Endothelial cell of umbilical vein (primary cell): ENCODE data around the gene BAMBI. TPM values are rescaled to one million over a fixed set of nuclear protein-coding genes. Genes with fewer than 3 reads are reported as not detected.

Experiments
- BruUV-seq: library from RNA; stranded (reverse); fragments of 400-500 nt; replicated peaks from 2 replicates; lab custom pipeline; 2021; lab: Mats Ljungman, UMichigan
- CTCF ChIA-PET: fragments of 300-600, 350-600 bp; sonication (Branson Sonifier 250); formaldehyde crosslinking; loops from one replicate; lab custom pipeline; 2021; ENCODE audit warnings: antibody characterized with exemption, inconsistent platforms; lab: Charles Lee
- POLR2A ChIA-PET: fragments of 300-600, 350-600 bp; sonication (Branson Sonifier 250); formaldehyde crosslinking; loops from one replicate; lab custom pipeline; 2021; ENCODE audit warnings: antibody characterized with exemption, inconsistent platforms; lab: Charles Lee
- DNase-seq: peaks from one replicate; pipeline ENCODE4 v3.0.0-alpha.2; 2011; ENCODE audit warnings: low read depth, low spot score
- FAIRE-seq: peaks from 2 replicates; lab custom pipeline; 2011; peaks lifted over from hg19 to GRCh38; lab: Jason Lieb, UNC
- H2AFZ ChIP-seq: 2 replicates; pipeline ENCODE4 v1.6.0; 2012; ENCODE audit warnings: low read depth, low read length, control low read depth, inconsistent platforms
- H3K27ac ChIP-seq: 2 replicates; pipeline ENCODE4 v1.5.1; 2011; ENCODE audit warnings: low read depth, mild to moderate bottlenecking, control low read depth, low read length, moderate library complexity; ENCODE audit not compliant: insufficient read depth
- H3K27me3 ChIP-seq, 2 experiments: 2 replicates each; pipeline versions ENCODE4 v1.6.0 to v1.6.1; 2011; ENCODE audit warnings: low read length in 2 of 2, mixed read lengths in 1 of 2; ENCODE audit not compliant: control insufficient read depth in 2 of 2, insufficient read depth in 2 of 2
- H3K36me3 ChIP-seq, 2 experiments: 2 replicates in 1 of 2; 3 replicates in 1 of 2; pipeline ENCODE4 v1.5.1; 2011; ENCODE audit warnings: low read length in 2 of 2, mild to moderate bottlenecking in 1 of 2, moderate library complexity in 1 of 2; ENCODE audit not compliant: control insufficient read depth in 2 of 2, insufficient read depth in 2 of 2; ENCODE audit errors: extremely low read depth in 1 of 2
- H3K4me1 ChIP-seq: 3 replicates; pipeline ENCODE4 v1.5.1; 2011; ENCODE audit warnings: mild to moderate bottlenecking, low read length; ENCODE audit not compliant: control insufficient read depth, insufficient read depth; ENCODE audit errors: extremely low read depth
- H3K4me2 ChIP-seq: 2 replicates; pipeline ENCODE4 v1.6.1; 2011; ENCODE audit warnings: low read length, control low read depth, mixed read lengths; ENCODE audit not compliant: insufficient read depth
- H3K4me3 ChIP-seq, 3 experiments: fragments of 200-600 bp in 1 of 3; sonication (generic), shearing (Covaris generic) in 1 of 3; replicated peaks in 1 of 3; 2 replicates each; pipeline ENCODE4 v1.5.1; 2011 to 2016; ENCODE audit warnings: control low read depth in 3 of 3, low read length in 3 of 3, mild to moderate bottlenecking in 2 of 3, inconsistent platforms in 1 of 3, low read depth in 1 of 3, moderate library complexity in 1 of 3; ENCODE audit not compliant: insufficient read depth in 1 of 3
- H3K79me2 ChIP-seq: 2 replicates; pipeline ENCODE4 v1.6.0; 2012; ENCODE audit warnings: low read length, inconsistent platforms; ENCODE audit not compliant: control insufficient read depth, insufficient read depth
- H3K9ac ChIP-seq: replicated peaks from 2 replicates; pipeline ENCODE3; 2011; ENCODE audit warnings: low read length, control low read depth; ENCODE audit not compliant: insufficient read depth; ENCODE audit errors: extremely low read depth
- H3K9me1 ChIP-seq: replicated peaks from 3 replicates; pipeline ENCODE4 v1.6.0; 2011; ENCODE audit warnings: mild to moderate bottlenecking, low read length; ENCODE audit not compliant: control insufficient read depth, insufficient read depth; ENCODE audit errors: extremely low read depth
- H3K9me3 ChIP-seq: replicated peaks from 2 replicates; pipeline ENCODE4 v1.5.1; 2012; ENCODE audit warnings: low read length, inconsistent platforms; ENCODE audit not compliant: control insufficient read depth, insufficient read depth
- H4K20me1 ChIP-seq: replicated peaks from 2 replicates; pipeline ENCODE3; 2011; ENCODE audit warnings: mild to moderate bottlenecking, low read length; ENCODE audit not compliant: control insufficient read depth, insufficient read depth; ENCODE audit errors: extremely low read depth
- EZH2 ChIP-seq: IDR thresholded peaks from 2 replicates; pipeline ENCODE4 v1.6.1; 2012; ENCODE audit warnings: borderline replicate concordance, low read depth, mild to moderate bottlenecking, moderate library complexity, low read length, inconsistent platforms; ENCODE audit not compliant: severe bottlenecking
- FOS ChIP-seq: IDR thresholded peaks from 2 replicates; pipeline ENCODE4 v1.6.1; 2011; ENCODE audit warnings: mild to moderate bottlenecking, low read length, moderate library complexity, borderline replicate concordance; ENCODE audit not compliant: insufficient read depth
- GATA2 ChIP-seq: IDR thresholded peaks from 2 replicates; pipeline ENCODE4 v1.7.0; 2011; ENCODE audit warnings: low read depth, mild to moderate bottlenecking, moderate library complexity, mixed read lengths, low read length; ENCODE audit not compliant: insufficient read length, insufficient read depth
- JUN ChIP-seq: IDR thresholded peaks from 2 replicates; pipeline ENCODE4 v1.6.1; 2011; ENCODE audit warnings: borderline replicate concordance, low read depth; ENCODE audit not compliant: insufficient read length, insufficient read depth
- MAX ChIP-seq: IDR thresholded peaks from 2 replicates; pipeline ENCODE4 v1.6.1; 2011; ENCODE audit not compliant: insufficient read depth, insufficient read length
- MYC ChIP-seq: IDR thresholded peaks from one replicate; pipeline ENCODE4 v1.6.1; 2011; ENCODE audit warnings: mild to moderate bottlenecking, low read depth, low read length
- POLR2A ChIP-seq: IDR thresholded peaks from 2 replicates; pipeline ENCODE4 v1.6.1; 2012; ENCODE audit warnings: low read depth, mild to moderate bottlenecking, control low read depth, low read length
- POLR2AphosphoS5 ChIP-seq: IDR thresholded peaks from 2 replicates; pipeline ENCODE4 v1.6.1; 2012; ENCODE audit warnings: low read depth, mild to moderate bottlenecking, control low read depth, low read length, moderate library complexity; ENCODE audit not compliant: insufficient read depth
- dilution Hi-C: fragments of 300-500 bp; cut with MboI; formaldehyde crosslinking; loops from one replicate; pipeline ENCODE4 v1.15.0; 2019; ENCODE audit warnings: low sequenced_read_pairs; ENCODE audit not compliant: extremely low pct_ligation_motif_present
- intact Hi-C: fragments of 100-400 bp; cut with micrococcal nuclease; formaldehyde crosslinking; loops from one replicate; pipeline ENCODE4 v1.10.0; 2022
- polyA plus RNA-seq, 4 experiments: library from polyadenylated mRNA; depleted of rRNA in 3 of 4; stranded (reverse) in 3 of 4; unstranded in 1 of 4; fragments of >200 nt; gene quantifications; 2 replicates each; pipeline versions ENCODE4 v1.2.1 to v1.2.3, GENCODE V29; 2011 to 2012; ENCODE audit warnings: missing spikeins in 1 of 4
- total RNA-seq: library from RNA; stranded (reverse); gene quantifications from 2 replicates; pipeline ENCODE4 v1.2.3, GENCODE V29; 2021
- TF ChIP-seq, protein P1 (sequence below), 2 donors: IDR thresholded peaks; 1 replicate in 1 of 2; 2 replicates in 1 of 2; pipeline ENCODE4 v1.5.1; 2011; ENCODE audit warnings: low read length in 2 of 2, mild to moderate bottlenecking in 2 of 2, moderate library complexity in 2 of 2, control low read depth in 1 of 2, inconsistent platforms in 1 of 2, low read depth in 1 of 2; ENCODE audit not compliant: insufficient read depth in 1 of 2; ENCODE audit errors: extremely low read depth in 1 of 2

The BAMBI gene
- total and polyA plus RNA-seq, 2 donors (not counting 3 experiments of a cell fraction or from before 2014, with no cell fraction given): 3.2 to 4.3 TPM

- no peaks in the 10 kb centered on the region for H3K9me3 ChIP-seq
- no peak overlapping the region for H3K27ac ChIP-seq
- no TSS peak for BruUV-seq
- intact Hi-C loops (loop anchor here (5.0 kb wide), 1 partner anchor 458 kb away; no protein-coding TSS in a partner anchor), dilution Hi-C loops (no loop called here)
- no peak overlapping the region for H3K4me2 ChIP-seq
- H3K4me1 ChIP-seq: peaks cover 20% of the 10 kb centered on the region
- no peaks in the 10 kb centered on the region for H3K36me3 ChIP-seq
- POLR2A ChIA-PET: no interaction called here
- no peaks in the 10 kb centered on the region for H3K9me1 ChIP-seq
- no peak overlapping the region for H2AFZ ChIP-seq
- no peak for FAIRE-seq
- H4K20me1 ChIP-seq: no peaks in the 10 kb centered on the region
- peaks cover 24 to 46% of the 10 kb centered on the region in 2 experiments for H3K27me3 ChIP-seq
- H3K9ac ChIP-seq: no peak overlapping the region
- H3K4me3 ChIP-seq: no peak overlapping the region
- CTCF ChIA-PET: interaction anchor here (8.3 to 10.3 kb wide), 2 partner anchors 10 to 318 kb away, joined by 72 to 94 read pairs; no protein-coding TSS in a partner anchor
- H3K79me2 ChIP-seq: no peaks in the 10 kb centered on the region
- TF ChIP-seq POLR2A: no peak
- TF ChIP-seq EZH2: no peak
- no peak for TF ChIP-seq JUN
- no peak for TF ChIP-seq MAX
- no peak for TF ChIP-seq MYC
- TF ChIP-seq GATA2: no peak
- TF ChIP-seq POLR2AphosphoS5: no peak
- TF ChIP-seq, protein P1, sequence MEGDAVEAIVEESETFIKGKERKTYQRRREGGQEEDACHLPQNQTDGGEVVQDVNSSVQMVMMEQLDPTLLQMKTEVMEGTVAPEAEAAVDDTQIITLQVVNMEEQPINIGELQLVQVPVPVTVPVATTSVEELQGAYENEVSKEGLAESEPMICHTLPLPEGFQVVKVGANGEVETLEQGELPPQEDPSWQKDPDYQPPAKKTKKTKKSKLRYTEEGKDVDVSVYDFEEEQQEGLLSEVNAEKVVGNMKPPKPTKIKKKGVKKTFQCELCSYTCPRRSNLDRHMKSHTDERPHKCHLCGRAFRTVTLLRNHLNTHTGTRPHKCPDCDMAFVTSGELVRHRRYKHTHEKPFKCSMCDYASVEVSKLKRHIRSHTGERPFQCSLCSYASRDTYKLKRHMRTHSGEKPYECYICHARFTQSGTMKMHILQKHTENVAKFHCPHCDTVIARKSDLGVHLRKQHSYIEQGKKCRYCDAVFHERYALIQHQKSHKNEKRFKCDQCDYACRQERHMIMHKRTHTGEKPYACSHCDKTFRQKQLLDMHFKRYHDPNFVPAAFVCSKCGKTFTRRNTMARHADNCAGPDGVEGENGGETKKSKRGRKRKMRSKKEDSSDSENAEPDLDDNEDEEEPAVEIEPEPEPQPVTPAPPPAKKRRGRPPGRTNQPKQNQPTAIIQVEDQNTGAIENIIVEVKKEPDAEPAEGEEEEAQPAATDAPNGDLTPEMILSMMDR (IDR thresholded peaks at IDR 0.05; ENCODE audit: extremely low read depth in 1 of 2, insufficient read depth in 1 of 2, low read depth in 1 of 2, low read length in 2 of 2): no peak
- no peak for TF ChIP-seq FOS
- DNase-seq: no peak
Measured at GRCh38 chr10:28674782-28675181, 2.5 kb upstream of the BAMBI start.
